HG03095 (cell line): ENCODE measurements around the gene ZFYVE28.
"Not testable (repeated sequence)": the region's sequence is repeated elsewhere in the genome, so short reads cannot be mapped to it uniquely, and the experiment has no call there.

Experiments used
- ATAC-seq: cut with Tn5 transposase; IDR thresholded peaks from one replicate; pipeline ENCODE4 v1.9.1; 2021; ENCODE audit warnings: moderate library complexity; ENCODE audit not compliant: unreplicated experiment

ZFYVE28 gene

GRCh38 chr4:2393353-2394270, 24.8 kb downstream of the ZFYVE28 start:
- ATAC-seq: no peak

DNA sequence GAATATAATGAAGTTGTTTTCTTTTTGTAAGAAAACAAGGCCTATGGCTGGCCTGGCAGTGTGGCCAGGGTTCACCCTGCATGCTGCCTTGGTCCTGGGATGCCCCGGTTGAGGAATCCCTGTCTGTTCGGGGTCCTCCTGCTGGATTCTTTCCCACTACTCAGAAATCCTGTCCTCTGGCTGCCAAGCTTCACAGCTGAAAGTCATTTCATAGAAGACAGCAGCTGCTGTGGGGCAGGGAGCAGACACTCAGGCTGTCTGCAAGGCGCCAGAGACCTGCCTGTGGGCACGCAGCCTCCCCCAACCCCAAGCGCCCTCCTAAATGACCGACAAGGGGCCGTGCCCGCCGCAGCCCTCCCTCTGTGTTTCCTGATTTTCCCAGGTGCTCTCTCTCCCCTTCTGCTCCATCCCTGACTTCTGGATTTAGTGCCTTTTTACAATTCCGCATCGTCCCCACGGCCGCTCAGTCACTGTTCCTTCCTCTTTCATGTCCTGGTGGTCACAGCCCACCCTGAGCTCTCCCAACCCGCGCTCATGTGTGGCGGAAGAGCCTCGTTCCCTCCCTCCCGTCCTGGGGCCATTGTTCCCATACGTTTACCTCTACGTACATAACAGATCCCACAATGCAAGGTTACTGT, 27.5 kb downstream of the ZFYVE28 start:
- ATAC-seq: no peak

GRCh38 chr4:2390146-2390545, 28.3 kb downstream of the ZFYVE28 start:
- ATAC-seq: no peak

- no peak for ATAC-seq
These were observed 28.8 kb downstream of the ZFYVE28 start for GRCh38 chr4:2389691-2390090.

GRCh38 chr4:2388429-2389182, 29.8 kb downstream of the ZFYVE28 start:
- ATAC-seq: no peak

- ATAC-seq: no peak
These were observed 30.6 kb downstream of the ZFYVE28 start for GRCh38 chr4:2387829-2388228.

DNA sequence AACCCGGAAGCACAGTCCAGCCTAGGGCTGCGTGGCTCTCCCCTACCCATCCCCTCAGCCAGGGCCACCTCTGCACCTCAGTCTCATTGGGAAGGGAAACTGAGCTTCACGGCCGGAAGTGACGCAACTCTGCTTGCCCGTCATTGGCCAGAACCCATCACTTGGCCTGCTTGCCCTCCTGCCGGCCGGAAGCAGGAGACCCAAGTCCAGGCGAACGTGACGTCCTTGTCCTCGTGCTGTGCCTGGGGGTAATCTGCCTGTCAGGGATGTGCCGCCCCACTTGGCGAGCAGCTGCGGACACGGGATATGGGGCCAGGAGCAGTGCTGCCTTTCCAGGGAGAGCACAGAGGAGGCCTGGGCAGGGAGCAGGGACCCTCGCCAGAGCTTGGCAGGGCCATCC, 31.2 kb downstream of the ZFYVE28 start:
- no peak for ATAC-seq

DNA sequence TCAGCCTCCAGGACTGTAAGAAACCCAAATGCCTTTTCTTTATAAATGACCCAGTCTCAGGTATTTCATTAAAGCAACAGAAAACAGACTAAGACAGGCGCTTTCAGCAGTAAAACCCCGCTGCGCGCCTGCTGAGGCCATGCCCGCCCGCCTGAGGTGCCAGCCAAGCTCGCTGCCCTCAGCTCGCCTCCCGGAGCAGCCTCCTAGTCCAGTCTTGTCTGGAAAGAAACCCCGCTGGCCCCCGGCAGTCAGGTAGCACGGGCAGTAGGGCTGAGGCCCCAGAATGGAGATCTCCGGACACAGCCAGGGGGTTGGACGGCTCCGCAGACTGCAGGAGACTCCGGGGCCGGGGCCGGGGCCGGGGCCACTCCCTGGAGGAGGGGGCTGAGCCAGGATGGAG, 31.7 kb downstream of the ZFYVE28 start:
- ATAC-seq: no peak

- no peak for ATAC-seq
These were observed 32.9 kb downstream of the ZFYVE28 start for GRCh38 chr4:2385516-2385915.

- ATAC-seq: no peak
These were observed 34.2 kb downstream of the ZFYVE28 start for GRCh38 chr4:2384245-2384644.

GRCh38 chr4:2383760-2384159, 34.7 kb downstream of the ZFYVE28 start:
- ATAC-seq: no peak

DNA sequence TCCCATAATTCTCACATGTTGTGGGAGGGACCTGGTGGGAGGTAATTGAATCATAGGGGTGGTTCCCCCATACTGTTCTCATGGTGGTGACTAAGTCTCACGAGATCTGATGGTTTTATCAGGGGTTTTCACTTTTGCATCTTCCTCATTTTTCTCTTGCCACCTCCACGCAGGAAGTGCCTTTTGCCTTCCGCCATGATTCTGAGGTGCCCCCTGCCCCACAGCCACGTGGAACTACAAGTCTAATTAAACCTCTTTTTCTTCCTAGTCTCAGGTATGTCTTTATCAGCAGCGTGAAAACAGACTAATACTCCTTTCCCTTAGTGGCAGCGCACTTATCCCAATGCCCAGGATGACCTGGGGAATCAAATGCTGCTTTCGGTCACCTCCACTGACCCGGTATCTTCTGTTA, 35.2 kb downstream of the ZFYVE28 start:
- ATAC-seq: not testable (repeated sequence)

GRCh38 chr4:2382769-2383202, 35.7 kb downstream of the ZFYVE28 start:
- not testable (repeated sequence) for ATAC-seq

- ATAC-seq: not testable (repeated sequence)
These were observed 37.9 kb downstream of the ZFYVE28 start for GRCh38 chr4:2380589-2380988.

GRCh38 chr4:2378898-2379297, 39.5 kb downstream of the ZFYVE28 start:
- ATAC-seq: no peak

GRCh38 chr4:2378401-2378800, 40.0 kb downstream of the ZFYVE28 start:
- no peak for ATAC-seq

DNA sequence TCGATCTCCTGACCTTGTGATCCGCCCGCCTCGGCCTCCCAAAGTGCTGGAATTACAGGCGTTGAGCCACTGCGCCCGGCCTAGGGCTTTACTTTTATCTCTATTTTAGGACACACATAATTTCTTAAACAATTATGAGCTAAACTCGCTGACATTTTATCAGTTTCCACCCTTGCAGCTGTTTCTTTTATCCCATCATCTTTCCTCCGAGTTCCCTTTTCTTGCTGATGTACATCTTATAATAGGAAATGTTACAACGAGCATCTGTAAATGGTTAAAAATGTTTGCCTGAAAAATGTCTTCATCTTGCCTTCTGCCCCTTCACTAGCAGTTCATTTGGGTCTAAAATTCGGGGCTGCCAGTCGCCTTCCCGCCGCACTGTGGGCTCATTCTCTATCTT, 41.2 kb downstream of the ZFYVE28 start:
- no peak for ATAC-seq

DNA sequence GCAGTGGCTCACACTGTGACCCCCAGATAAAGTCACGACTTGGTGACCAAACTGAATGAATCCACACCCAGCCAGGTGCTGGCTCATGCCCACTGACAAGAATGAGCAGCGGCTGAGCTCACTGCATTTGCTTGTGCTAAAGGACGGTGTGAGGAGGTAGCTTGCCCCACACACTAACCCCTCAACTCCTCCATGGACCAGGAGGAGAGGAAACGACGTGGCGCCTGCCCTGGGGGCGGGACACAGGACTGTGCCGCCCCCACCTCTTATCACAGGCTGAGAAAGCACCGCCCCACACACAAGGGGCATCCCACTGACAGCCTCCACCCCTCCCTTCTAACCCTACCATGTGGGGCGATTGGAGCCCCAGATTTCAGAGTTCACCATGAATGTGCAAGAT, 43.0 kb downstream of the ZFYVE28 start:
- no peak for ATAC-seq

DNA sequence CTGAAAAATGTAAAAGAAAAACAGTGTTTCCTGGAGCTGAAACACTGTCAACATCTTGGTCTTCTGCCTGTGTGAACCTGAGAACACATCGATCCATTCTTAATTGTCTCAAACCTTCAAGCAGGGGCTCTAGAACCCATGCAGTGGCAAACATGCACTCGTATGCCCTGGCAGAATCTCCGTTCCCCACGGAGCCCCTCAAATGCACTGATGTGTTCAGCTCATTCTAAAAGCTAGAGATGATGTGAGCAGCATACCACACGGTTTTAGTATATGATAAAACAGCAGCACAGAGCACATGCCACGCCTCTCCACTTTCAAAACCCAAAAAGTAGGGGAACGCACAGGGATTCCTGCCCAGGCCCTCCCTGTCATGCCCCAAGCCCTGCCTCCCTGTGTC, 44.9 kb downstream of the ZFYVE28 start:
- ATAC-seq: no peak

DNA sequence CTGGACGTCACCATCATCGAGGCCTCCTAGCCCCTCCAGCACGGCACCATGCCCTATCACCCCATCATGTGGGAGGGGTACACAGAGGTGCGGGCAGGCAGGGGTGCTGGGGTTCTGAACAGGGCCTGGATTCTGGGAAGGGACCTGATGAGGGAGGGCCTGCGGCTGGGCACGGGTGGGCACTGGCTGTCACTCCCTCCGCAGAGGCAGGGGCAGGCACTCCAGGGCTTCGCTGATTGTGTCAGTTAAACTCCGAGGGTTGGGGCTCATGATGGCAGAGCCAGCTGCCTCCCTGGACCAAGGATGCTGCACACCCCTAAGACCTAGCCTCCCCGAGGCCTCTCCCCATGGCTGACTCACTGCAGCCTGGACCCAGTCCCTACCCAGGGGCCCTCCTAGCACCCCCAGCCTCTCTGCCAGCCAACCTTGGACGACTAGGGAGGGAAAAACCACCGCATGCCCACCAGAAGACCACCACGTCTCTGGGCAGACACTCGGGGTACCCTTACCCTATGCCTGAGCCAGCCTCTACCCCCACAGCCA, 45.9 kb downstream of the ZFYVE28 start:
- no peak for ATAC-seq

DNA sequence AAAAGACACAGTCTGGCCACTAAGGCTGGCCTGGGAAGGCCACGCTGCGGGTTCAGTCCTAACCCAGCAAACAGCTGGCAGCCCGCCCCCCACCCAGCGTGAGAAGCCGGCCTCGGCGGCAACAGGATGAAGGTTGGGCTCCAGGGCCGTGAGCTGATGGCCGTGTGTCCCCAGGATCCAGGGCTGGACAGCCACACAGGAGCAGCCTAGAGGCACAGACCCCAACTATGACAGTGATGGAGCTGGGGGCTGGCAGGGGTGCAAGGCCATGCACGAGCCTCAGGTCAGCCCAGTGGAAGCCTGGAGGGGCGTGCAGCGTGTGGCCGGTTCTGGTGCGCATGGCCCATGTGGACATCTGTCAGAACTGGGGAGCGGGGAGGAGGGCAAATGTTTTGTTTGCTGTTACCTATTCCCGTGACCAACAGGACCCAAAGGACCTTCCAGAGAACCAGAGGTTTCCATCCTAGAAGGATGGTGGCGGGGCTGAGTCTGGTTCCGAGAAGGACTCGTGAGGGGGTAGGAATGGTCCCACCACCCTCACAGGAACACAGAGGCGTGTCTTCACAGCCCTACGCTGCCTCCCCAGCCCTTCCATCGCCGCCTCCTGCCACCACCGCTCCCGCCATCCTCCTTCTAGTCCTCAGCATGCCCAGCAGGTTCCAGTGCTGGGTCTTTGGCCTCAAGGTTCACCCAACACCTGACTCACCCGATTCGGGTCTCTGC, 46.5 kb downstream of the ZFYVE28 start:
- ATAC-seq: no peak
